Mesenteric fat pad (tissue), 1 donor: ENCODE measurements around the gene SLC27A1. TPM values are rescaled to one million over a fixed set of nuclear protein-coding genes. Genes with fewer than 3 reads are reported as not detected.
A peak's percentile ranks its signal among the peaks of the same experiment; 100 is the strongest.
"Not testable (repeated sequence)": the region's sequence is repeated elsewhere in the genome, so short reads cannot be mapped to it uniquely, and the experiment has no call there.

Experiments
- DNase-seq: peaks from one replicate; pipeline ENCODE4 v3.0.0-alpha.2; 2020; ENCODE audit warnings: low spot score
- total RNA-seq: library from RNA; stranded (reverse); fragmentation: NEBNext Ultra II Directional; extraction: Animal tissue kit (Norgen Biotek cat#: 25700); gene quantifications from one replicate; pipeline ENCODE4 v1.2.1, GENCODE V29; 2021
- donor health status: DM: yes; HTN: yes; CAD: no.

The SLC27A1 gene
- total RNA-seq, 1 donor from 2014 or later, result 36.5 TPM

- DNase-seq, result no peak
Measured at GRCh38 chr19:17456127-17456526, 14.2 kb upstream of the SLC27A1 start.

GRCh38 chr19:17457616-17458015 lies 12.7 kb upstream of the SLC27A1 start:
- no peak for DNase-seq

GRCh38 chr19:17458970-17459369 lies 11.4 kb upstream of the SLC27A1 start:
- no peak for DNase-seq

GRCh38 chr19:17460372-17461230 lies 9.7 kb upstream of the SLC27A1 start, which contains the start of gene NXNL1:
Gene NXNL1, minus strand, starts transcription at chr19:17460926. Its CDS starts 57 bp downstream, at chr19:17460869.
- no peak for DNase-seq

GRCh38 chr19:17466487-17466850 lies 3.9 kb upstream of the SLC27A1 start:
- no peak for DNase-seq

GRCh38 chr19:17467471-17468301 lies 2.6 kb upstream of the SLC27A1 start:
- no peak for DNase-seq

- no peak for DNase-seq
Measured at GRCh38 chr19:17468302-17469091, 1.8 kb upstream of the SLC27A1 start.

GRCh38 chr19:17469092-17469480 lies 1.2 kb upstream of the SLC27A1 start:
- no peak for DNase-seq

GRCh38 chr19:17469481-17470067 lies 750 bp upstream of the SLC27A1 start:
- DNase-seq, result peak; percentile 95

GRCh38 chr19:17471410-17472125 lies 1.2 kb downstream of the SLC27A1 start:
- no peak for DNase-seq

GRCh38 chr19:17473041-17473440 lies 2.7 kb downstream of the SLC27A1 start:
- no peak for DNase-seq

GRCh38 chr19:17475011-17475540 lies 4.8 kb downstream of the SLC27A1 start:
- DNase-seq, result not testable (repeated sequence)

GRCh38 chr19:17475541-17476115 lies 5.3 kb downstream of the SLC27A1 start:
- no peak for DNase-seq

- no peak for DNase-seq
Measured at GRCh38 chr19:17479325-17479791, 9.0 kb downstream of the SLC27A1 start.

- DNase-seq, result no peak
Measured at GRCh38 chr19:17481986-17482385, 11.7 kb downstream of the SLC27A1 start.

GRCh38 chr19:17482877-17483604 lies 12.7 kb downstream of the SLC27A1 start:
- DNase-seq, result no peak

- DNase-seq, result no peak
Measured at GRCh38 chr19:17483605-17484002, 13.3 kb downstream of the SLC27A1 start.

- no peak for DNase-seq
Measured at GRCh38 chr19:17484520-17485185, 14.3 kb downstream of the SLC27A1 start.
